HG02852 (cell line): ENCODE data around the gene OR4D2.

ENCODE experiments used
- ATAC-seq: cut with Tn5 transposase; IDR thresholded peaks from one replicate; pipeline ENCODE4 v1.9.1; 2021; ENCODE audit warnings: mild to moderate bottlenecking, moderate library complexity; ENCODE audit not compliant: unreplicated experiment

The OR4D2 gene

GRCh38 chr17:58172369-58173071 lies 5.7 kb downstream of the OR4D2 start:
- no peak for ATAC-seq

- ATAC-seq: no peak
Measured at GRCh38 chr17:58174871-58175270, 8.1 kb downstream of the OR4D2 start.

- no peak for ATAC-seq
Measured at GRCh38 chr17:58176200-58176599, 9.4 kb downstream of the OR4D2 start.

- ATAC-seq: no peak
Measured at GRCh38 chr17:58181796-58182195, 15.0 kb downstream of the OR4D2 start.

- ATAC-seq: no peak
Measured at GRCh38 chr17:58183514-58183913, 16.7 kb downstream of the OR4D2 start.

GRCh38 chr17:58184308-58184985 lies 17.7 kb downstream of the OR4D2 start:
- ATAC-seq: no peak

GRCh38 chr17:58184986-58185761 lies 18.4 kb downstream of the OR4D2 start:
- no peak for ATAC-seq

- ATAC-seq: no peak
Measured at GRCh38 chr17:58186591-58186990, 19.8 kb downstream of the OR4D2 start.

GRCh38 chr17:58187063-58187462 lies 20.3 kb downstream of the OR4D2 start:
- ATAC-seq: no peak

- no peak for ATAC-seq
Measured at GRCh38 chr17:58187675-58188074, 20.9 kb downstream of the OR4D2 start.

GRCh38 chr17:58189436-58190146 lies 22.8 kb downstream of the OR4D2 start:
- no peak for ATAC-seq

- no peak for ATAC-seq
Measured at GRCh38 chr17:58191241-58191896, 24.6 kb downstream of the OR4D2 start.

GRCh38 chr17:58192612-58193011 lies 25.8 kb downstream of the OR4D2 start, which contains the start of gene EPX:
Gene EPX (plus strand): TSS chr17:58192726. CDS start chr17:58192847, 121 bp downstream.
- ATAC-seq: no peak

GRCh38 chr17:58193641-58194255 lies 27.0 kb downstream of the OR4D2 start:
- no peak for ATAC-seq

- ATAC-seq: no peak
Measured at GRCh38 chr17:58195518-58196123, 28.8 kb downstream of the OR4D2 start.

GRCh38 chr17:58196610-58197009 lies 29.8 kb downstream of the OR4D2 start:
- ATAC-seq: no peak

- ATAC-seq: no peak
Measured at GRCh38 chr17:58200024-58200633, 33.3 kb downstream of the OR4D2 start.

GRCh38 chr17:58202859-58203258 lies 36.1 kb downstream of the OR4D2 start:
- ATAC-seq: no peak

GRCh38 chr17:58204796-58205195 lies 38.0 kb downstream of the OR4D2 start:
- no peak for ATAC-seq
